ENCODE results near the gene TNFRSF1A. TPM values are rescaled to one million over a fixed set of nuclear protein-coding genes. Genes with fewer than 3 reads are reported as not detected.

TNFRSF1A gene
- total and polyA plus RNA-seq, 9 of the 15 experiments (the other 6 are each of a cell fraction or from before 2014, with no cell fraction given) = 0.76 to 43.5 (median 30.0) TPM

GRCh38 chr12:6345319-6346091 is 3.6 kb upstream of the TNFRSF1A start (continued):
- TF ChIP-seq ZNF318 (IDR thresholded peaks at IDR 0.05; ENCODE audit: borderline replicate concordance in 1 of 2, low read depth in 1 of 2) = peak in 1 of 2 experiments; percentile 75; a peak in 2 of 4 replicates
- TF ChIP-seq NR2C2 (CRISPR knock-in tag; IDR thresholded peaks at IDR 0.05) = no peak; the same call in 1 of the 2 replicates
- TF ChIP-seq NR2C2 (tag; IDR thresholded peaks at IDR 0.05) = peak; percentile 85
- TF ChIP-seq MEIS2 (IDR thresholded peaks at IDR 0.05; ENCODE audit: partially characterized antibody) = peak; percentile 92
- TF ChIP-seq NFE2 (IDR thresholded peaks at IDR 0.05; ENCODE audit: low read depth) = peak; percentile 30
- peak; percentile 61 for TF ChIP-seq TAF9B (IDR thresholded peaks at IDR 0.05; ENCODE audit: partially characterized antibody)
- no peak for TF ChIP-seq PRMT5 (CRISPR knock-in tag; IDR thresholded peaks at IDR 0.05)
- TF ChIP-seq TRIM24 (IDR thresholded peaks at IDR 0.05) = peak; percentile 77 to 80
- no peak for TF ChIP-seq SLC30A9 (CRISPR knock-in tag; IDR thresholded peaks at IDR 0.05)
- TF ChIP-seq, protein P1, sequence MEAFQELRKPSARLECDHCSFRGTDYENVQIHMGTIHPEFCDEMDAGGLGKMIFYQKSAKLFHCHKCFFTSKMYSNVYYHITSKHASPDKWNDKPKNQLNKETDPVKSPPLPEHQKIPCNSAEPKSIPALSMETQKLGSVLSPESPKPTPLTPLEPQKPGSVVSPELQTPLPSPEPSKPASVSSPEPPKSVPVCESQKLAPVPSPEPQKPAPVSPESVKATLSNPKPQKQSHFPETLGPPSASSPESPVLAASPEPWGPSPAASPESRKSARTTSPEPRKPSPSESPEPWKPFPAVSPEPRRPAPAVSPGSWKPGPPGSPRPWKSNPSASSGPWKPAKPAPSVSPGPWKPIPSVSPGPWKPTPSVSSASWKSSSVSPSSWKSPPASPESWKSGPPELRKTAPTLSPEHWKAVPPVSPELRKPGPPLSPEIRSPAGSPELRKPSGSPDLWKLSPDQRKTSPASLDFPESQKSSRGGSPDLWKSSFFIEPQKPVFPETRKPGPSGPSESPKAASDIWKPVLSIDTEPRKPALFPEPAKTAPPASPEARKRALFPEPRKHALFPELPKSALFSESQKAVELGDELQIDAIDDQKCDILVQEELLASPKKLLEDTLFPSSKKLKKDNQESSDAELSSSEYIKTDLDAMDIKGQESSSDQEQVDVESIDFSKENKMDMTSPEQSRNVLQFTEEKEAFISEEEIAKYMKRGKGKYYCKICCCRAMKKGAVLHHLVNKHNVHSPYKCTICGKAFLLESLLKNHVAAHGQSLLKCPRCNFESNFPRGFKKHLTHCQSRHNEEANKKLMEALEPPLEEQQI (IDR thresholded peaks at IDR 0.05) = no peak
- peak; percentile 86 for TF ChIP-seq NCOA1 (IDR thresholded peaks at IDR 0.05; ENCODE audit: low read depth)
- TF ChIP-seq EHMT2 (IDR thresholded peaks at IDR 0.05) = peak; percentile 64; the same call in 1 of the 2 replicates
- TF ChIP-seq AFF1 (IDR thresholded peaks at IDR 0.05; ENCODE audit: low read depth in 1 of 2, partially characterized antibody in 2 of 2) = peak in 1 of 2 experiments; percentile 42

Data from K562 (cell line).